LNCaP clone FGC (cell line): ENCODE measurements around the gene LDLRAD3.

ENCODE experiments used
- DNase-seq: peaks from one replicate; pipeline ENCODE4 v3.0.0-alpha.2; 2011; ENCODE audit warnings: low read depth
- H3K4me3 ChIP-seq: 2 replicates; pipeline ENCODE4 v1.5.1; 2011; ENCODE audit warnings: mild to moderate bottlenecking, low read depth, low read length, control low read depth
- CTCF ChIP-seq: IDR thresholded peaks from 2 replicates; pipeline ENCODE4 v1.5.1; 2012; ENCODE audit warnings: mild to moderate bottlenecking; ENCODE audit not compliant: control insufficient read depth, insufficient read depth; ENCODE audit errors: extremely low read depth

Gene LDLRAD3

GRCh38 chr11:36047344-36047743 lies 103.5 kb downstream of the LDLRAD3 start:
- no peak for DNase-seq
- H3K4me3 ChIP-seq = no peak overlapping the region
- TF ChIP-seq CTCF = no peak

DNA sequence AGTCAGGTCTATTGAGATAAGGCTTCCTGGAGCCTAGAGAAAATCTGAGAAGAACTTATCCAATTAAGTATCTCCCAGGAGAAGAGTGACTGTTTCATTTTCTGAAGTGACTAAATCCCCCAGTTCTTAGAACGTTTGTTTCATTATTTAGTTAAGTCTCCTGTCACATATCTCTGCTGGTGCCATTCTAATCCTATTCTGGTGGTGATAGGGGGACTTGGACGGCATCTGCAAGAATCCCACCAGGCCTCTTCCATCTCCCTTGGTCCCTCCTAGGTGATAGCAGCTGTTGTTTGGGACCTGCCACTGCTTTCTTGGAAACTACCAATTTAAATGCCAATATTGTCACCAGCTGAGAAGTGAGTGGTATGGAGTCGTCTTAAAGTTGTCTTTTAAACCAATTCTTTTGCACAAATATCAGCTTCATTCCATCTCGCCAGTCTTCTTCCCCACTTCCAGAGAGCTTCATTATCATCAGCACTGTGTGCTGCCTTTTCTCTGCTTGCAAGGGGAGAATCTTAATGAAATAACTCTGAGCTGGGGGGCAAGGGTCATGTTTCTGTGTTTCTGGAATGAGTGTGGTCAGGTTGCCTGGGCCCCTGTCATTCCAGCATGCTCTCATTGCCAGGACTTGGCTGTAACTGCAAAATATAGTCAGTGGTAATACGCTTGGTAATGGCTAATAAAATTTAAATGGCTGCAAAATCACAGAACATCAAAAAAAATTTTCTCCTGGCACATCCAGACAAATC lies 104.8 kb downstream of the LDLRAD3 start:
- no peak overlapping the region for H3K4me3 ChIP-seq
- no peak for TF ChIP-seq CTCF
- no peak for DNase-seq

GRCh38 chr11:36051235-36052144 lies 107.6 kb downstream of the LDLRAD3 start:
- DNase-seq = no peak
- no peak for TF ChIP-seq CTCF
- H3K4me3 ChIP-seq = no peak overlapping the region

DNA sequence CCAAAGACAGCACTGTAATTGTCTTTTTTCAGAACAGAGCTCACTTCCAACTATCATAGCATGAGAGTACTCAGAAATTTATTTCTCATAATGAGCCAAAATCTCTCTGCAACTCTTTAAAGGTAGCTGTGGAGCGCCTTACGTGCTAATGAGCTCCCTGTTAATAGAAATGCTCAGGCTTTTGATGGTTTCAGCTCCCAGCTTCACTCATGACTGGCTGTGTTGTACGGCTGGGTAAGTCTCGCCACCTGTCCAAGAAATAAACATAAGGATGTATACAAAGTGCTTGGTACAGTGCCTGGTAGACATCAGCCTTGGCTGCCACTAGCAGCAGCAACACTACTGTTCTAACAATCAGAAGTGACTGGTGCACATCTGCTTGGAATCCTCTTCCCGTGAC lies 109.4 kb downstream of the LDLRAD3 start:
- DNase-seq = no peak
- H3K4me3 ChIP-seq = no peak overlapping the region
- TF ChIP-seq CTCF = no peak

DNA sequence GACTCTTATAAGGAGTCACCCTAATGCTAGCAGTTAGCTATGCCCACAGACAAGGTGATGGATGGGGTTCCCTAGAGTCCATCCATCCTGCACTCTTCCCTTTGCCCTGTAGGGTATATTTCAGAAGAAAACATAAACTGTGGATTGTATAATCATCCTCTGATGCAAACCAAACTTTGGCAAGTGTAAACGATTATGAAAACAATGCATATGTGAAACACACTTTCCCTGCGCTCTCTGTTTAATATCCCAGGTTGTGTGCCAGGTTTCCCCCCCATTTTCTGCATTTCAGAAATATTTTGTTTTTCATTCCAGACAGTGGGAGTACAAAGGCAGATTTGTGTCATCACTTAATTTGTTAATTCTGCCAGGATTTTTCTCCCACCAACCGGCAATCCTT lies 110.0 kb downstream of the LDLRAD3 start:
- no peak for TF ChIP-seq CTCF
- no peak overlapping the region for H3K4me3 ChIP-seq
- DNase-seq = no peak

DNA sequence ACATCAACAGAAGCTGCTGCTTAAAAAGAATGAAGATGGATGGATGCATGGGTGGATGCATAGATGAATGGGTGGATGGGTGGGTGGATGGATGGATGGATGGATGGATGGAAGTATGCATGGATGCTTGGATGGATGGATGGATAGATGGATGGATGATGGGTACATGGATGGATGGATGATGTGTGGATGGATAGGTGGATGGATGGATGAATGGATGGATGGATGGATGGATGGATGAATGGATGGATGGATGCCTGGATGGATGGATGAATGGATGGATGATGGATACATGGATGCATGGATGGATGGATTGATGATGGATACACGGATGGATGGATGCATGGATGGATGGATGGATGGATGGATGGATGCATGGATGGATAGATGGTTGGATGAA lies 110.8 kb downstream of the LDLRAD3 start:
- H3K4me3 ChIP-seq = no peak overlapping the region
- no peak for DNase-seq
- no peak for TF ChIP-seq CTCF
